Measurements from ENCODE around the gene ERCC4.

Gene ERCC4

GRCh38 chr16:13919683-13920509, at the start of gene ERCC4:
Gene ERCC4 (plus strand): TSS chr16:13920154. CDS start chr16:13920166, 12 bp downstream.
- peak; percentile 99 for DNase-seq (ENCODE audit: low read depth, low spot score)
- TF ChIP-seq CTCF (IDR thresholded peaks at IDR 0.05; ENCODE audit: low read depth, low read length) = peak; percentile 97
- in situ Hi-C loops (cut with HindIII; ENCODE audit: low sequenced_read_pairs) = no loop called here
- H3K4me3 ChIP-seq (ENCODE audit: low read depth, low read length) = peak within 1 kb of the TSS; percentile 67

GRCh38 chr16:13873835-13874438, 46.0 kb upstream of the ERCC4 start:
- DNase-seq (ENCODE audit: low read depth, low spot score) = peak; percentile 10
- in situ Hi-C loops (cut with HindIII; ENCODE audit: low sequenced_read_pairs) = no loop called here
- H3K4me3 ChIP-seq (ENCODE audit: low read depth, low read length) = no peak overlapping the region
- TF ChIP-seq CTCF (IDR thresholded peaks at IDR 0.05; ENCODE audit: low read depth, low read length) = peak; percentile 53

GRCh38 chr16:13875614-13876284, 44.2 kb upstream of the ERCC4 start:
- DNase-seq (ENCODE audit: low read depth, low spot score) = no peak
- in situ Hi-C loops (cut with HindIII; ENCODE audit: low sequenced_read_pairs) = no loop called here
- H3K4me3 ChIP-seq (ENCODE audit: low read depth, low read length) = no peak overlapping the region
- no peak for TF ChIP-seq CTCF (IDR thresholded peaks at IDR 0.05; ENCODE audit: low read depth, low read length)

- TF ChIP-seq CTCF (IDR thresholded peaks at IDR 0.05; ENCODE audit: low read depth, low read length) = no peak
- no peak overlapping the region for H3K4me3 ChIP-seq (ENCODE audit: low read depth, low read length)
- in situ Hi-C loops (cut with HindIII; ENCODE audit: low sequenced_read_pairs) = no loop called here
- DNase-seq (ENCODE audit: low read depth, low spot score) = no peak
Observed at GRCh38 chr16:13883276-13883675, 36.7 kb upstream of the ERCC4 start.

- no peak overlapping the region for H3K4me3 ChIP-seq (ENCODE audit: low read depth, low read length)
- no peak for DNase-seq (ENCODE audit: low read depth, low spot score)
- in situ Hi-C loops (cut with HindIII; ENCODE audit: low sequenced_read_pairs) = no loop called here
- TF ChIP-seq CTCF (IDR thresholded peaks at IDR 0.05; ENCODE audit: low read depth, low read length) = no peak
Observed at GRCh38 chr16:13883881-13884280, 36.1 kb upstream of the ERCC4 start.

GRCh38 chr16:13885700-13886099, 34.3 kb upstream of the ERCC4 start:
- in situ Hi-C loops (cut with HindIII; ENCODE audit: low sequenced_read_pairs) = no loop called here

More at GRCh38 chr16:13885700-13886099, 34.3 kb upstream of the ERCC4 start:
- no peak for TF ChIP-seq CTCF (IDR thresholded peaks at IDR 0.05; ENCODE audit: low read depth, low read length)
- H3K4me3 ChIP-seq (ENCODE audit: low read depth, low read length) = no peak overlapping the region
- DNase-seq (ENCODE audit: low read depth, low spot score) = no peak
